Activated naive CD4-positive, alpha-beta T cell treated with anti-CD3 and anti-CD28 coated beads, Interleukin-2, amount 10 ng/mL, durations not matched to agents 7 days and 5 days (primary cell): ENCODE measurements around the gene ILF2.
"Not testable (repeated sequence)": the region's sequence is repeated elsewhere in the genome, so short reads cannot be mapped to it uniquely, and the experiment has no call there.

Source experiments
- CTCF ChIA-PET: fragments of 350-600 bp; sonication (Branson Sonifier 250); formaldehyde crosslinking; loops from one replicate; lab custom pipeline; 2021; ENCODE audit warnings: antibody characterized with exemption; lab: Charles Lee
- DNase-seq: peaks from one replicate; pipeline ENCODE4 v3.0.0-alpha.2; 2020
- H3K27ac Mint-ChIP-seq: one replicate; pipeline ENCODE4 v1.8.0; 2021; ENCODE audit warnings: mild to moderate bottlenecking, moderate library complexity, mixed read lengths
- H3K27me3 Mint-ChIP-seq: one replicate; pipeline ENCODE4 v1.8.0; 2021; ENCODE audit warnings: mild to moderate bottlenecking, mixed read lengths
- H3K36me3 Mint-ChIP-seq: one replicate; pipeline ENCODE4 v1.8.0; 2021; ENCODE audit warnings: mixed read lengths
- H3K4me1 Mint-ChIP-seq: one replicate; pipeline ENCODE4 v1.8.0; 2021; ENCODE audit warnings: mixed read lengths
- H3K4me3 Mint-ChIP-seq: one replicate; pipeline ENCODE4 v1.8.0; 2021; ENCODE audit warnings: mild to moderate bottlenecking, moderate library complexity, mixed read lengths
- H3K9me3 Mint-ChIP-seq: one replicate; pipeline ENCODE4 v1.8.0; 2021; ENCODE audit warnings: mixed read lengths

The ILF2 gene

DNA sequence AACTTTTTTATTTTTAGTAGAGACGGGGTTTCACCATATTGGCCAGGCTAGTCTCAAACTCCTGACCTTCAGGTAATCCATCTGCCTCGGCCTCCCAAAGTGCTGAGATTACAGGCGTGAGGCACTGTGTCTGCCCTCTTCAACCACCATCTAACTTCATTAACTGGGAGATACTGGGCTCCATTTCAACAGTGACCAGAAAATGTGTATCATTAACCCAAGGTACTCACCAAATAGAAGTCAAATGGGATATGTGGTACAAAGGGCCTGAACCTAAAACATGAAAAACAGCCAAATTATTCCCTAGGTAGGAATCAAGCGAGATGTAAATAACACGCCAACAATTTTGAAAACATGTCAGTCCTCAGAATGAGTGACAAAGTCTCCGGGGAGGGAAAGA, 1.2 kb downstream of the ILF2 start:
- DNase-seq, result no peak
- CTCF ChIA-PET, result interaction anchor here (2.2 kb wide), 1 partner anchor 8 kb away, joined by 6 read pairs; no protein-coding TSS in a partner anchor
- H3K36me3 Mint-ChIP-seq, result peaks cover 57% of the 10 kb centered on the region
- H3K27ac Mint-ChIP-seq, result peak overlapping the region; percentile 14
- peaks cover 37% of the 10 kb centered on the region for H3K4me1 Mint-ChIP-seq
- no peaks in the 10 kb centered on the region for H3K27me3 Mint-ChIP-seq
- H3K9me3 Mint-ChIP-seq, result no peaks in the 10 kb centered on the region
- H3K4me3 Mint-ChIP-seq, result no peak overlapping the region

DNA sequence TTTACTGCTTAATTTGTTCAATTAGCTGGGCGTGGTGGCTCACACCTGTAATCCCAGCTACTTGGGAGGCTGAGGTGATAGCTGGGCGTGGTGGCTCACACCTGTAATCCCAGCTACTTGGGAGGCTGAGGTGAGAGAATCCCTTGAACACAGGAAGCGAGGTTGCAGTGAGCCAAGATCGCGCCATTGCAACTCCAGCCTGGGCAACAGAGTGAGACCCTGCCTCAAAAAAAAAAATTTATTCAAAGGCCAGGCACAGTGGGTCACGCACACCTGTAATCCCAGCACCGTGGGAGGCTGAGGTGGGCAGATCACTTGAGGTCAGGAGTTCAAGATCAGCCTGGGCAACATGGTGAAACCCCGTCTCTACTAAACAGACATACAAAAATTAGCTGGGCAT, 2.1 kb downstream of the ILF2 start:
- H3K4me1 Mint-ChIP-seq, result peaks cover 37% of the 10 kb centered on the region
- H3K36me3 Mint-ChIP-seq, result peaks cover 63% of the 10 kb centered on the region
- H3K27me3 Mint-ChIP-seq, H3K4me3 Mint-ChIP-seq, DNase-seq, H3K9me3 Mint-ChIP-seq, H3K27ac Mint-ChIP-seq: not testable (repeated sequence)
- CTCF ChIA-PET, result interaction anchor here (0.8 to 2.2 kb wide), 2 partner anchors 9 to 158 kb away, joined by 3 to 6 read pairs; no protein-coding TSS in a partner anchor

DNA sequence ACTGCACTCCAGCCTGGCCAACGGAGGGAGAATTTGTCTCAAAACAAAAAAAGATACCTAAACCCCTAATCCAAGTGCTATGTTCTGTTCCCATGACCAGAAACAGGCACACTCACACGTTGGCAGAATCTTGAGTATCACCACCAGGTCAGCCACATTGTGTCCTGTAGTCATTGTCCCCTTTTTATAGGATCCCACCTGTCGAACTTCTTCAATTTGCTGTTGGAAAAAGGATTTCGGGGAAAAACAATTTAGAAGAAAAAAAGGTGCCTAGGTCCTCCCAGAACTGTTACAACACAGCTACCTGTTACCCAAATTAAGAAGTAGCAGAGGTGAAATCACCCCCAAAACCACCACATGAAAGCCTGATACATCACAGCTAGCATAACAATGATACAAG, 3.4 kb downstream of the ILF2 start:
- CTCF ChIA-PET, result interaction anchor here (0.8 to 2.2 kb wide), 4 partner anchors 10 to 230 kb away, joined by 3 to 6 read pairs (median 4); no protein-coding TSS in a partner anchor
- H3K36me3 Mint-ChIP-seq, result peaks cover 72% of the 10 kb centered on the region

DNA sequence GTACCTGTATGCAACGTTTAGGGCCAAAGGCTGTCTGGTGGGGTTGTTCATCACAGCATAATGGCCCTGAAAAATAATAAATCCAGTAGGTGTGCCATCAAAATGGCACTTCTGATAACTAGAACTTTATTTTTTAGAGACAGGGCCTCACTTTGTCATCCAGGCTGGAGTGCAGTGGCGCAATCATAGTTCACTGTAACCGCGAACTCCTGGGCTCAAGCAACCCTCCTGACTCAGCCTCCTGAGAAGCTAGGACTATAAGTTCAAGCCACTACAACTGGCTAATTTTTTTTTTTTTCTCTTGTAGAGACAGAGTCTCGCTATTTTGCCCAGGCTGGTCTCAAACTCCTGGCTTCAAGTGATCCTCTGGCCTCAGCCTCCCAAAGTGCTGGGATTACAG, 7.6 kb downstream of the ILF2 start:
- Mint-ChIP-seq H3K9me3 (no peaks in the 10 kb centered on the region), H3K4me1 (peaks cover 27% of the 10 kb centered on the region), H3K36me3 (peaks cover 69% of the 10 kb centered on the region), H3K4me3 (no peak overlapping the region), H3K27me3 (no peaks in the 10 kb centered on the region), H3K27ac (no peak overlapping the region)
- CTCF ChIA-PET, result no interaction called here
- DNase-seq, result no peak

More for the DNA sequence above, 3.4 kb downstream of the ILF2 start:
- Mint-ChIP-seq H3K9me3 (no peaks in the 10 kb centered on the region), H3K27ac (no peak overlapping the region), H3K27me3 (no peaks in the 10 kb centered on the region), H3K4me1 (peaks cover 35% of the 10 kb centered on the region), H3K4me3 (no peak overlapping the region)
- DNase-seq, result no peak

DNA sequence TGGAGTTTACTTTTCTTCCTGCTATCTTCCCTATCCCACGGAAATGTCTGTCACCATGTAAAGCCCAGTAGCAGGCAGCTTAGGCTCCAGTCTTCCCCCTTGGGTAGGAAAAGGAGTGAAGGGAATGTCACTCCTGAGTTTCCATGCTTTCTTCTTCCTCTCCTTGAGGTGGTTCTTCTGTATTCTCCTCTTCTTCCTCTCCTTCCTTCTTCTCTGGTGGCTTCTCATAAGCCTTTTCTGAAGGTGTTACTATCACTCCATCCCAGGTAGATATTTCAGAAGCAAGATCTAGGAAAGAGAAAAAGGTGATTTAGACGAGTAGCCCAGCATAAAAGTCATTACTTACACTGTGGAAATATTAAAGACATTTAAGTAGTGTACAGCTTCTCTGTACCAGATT, 8.5 kb downstream of the ILF2 start:
- Mint-ChIP-seq H3K4me1 (peaks cover 20% of the 10 kb centered on the region), H3K9me3 (no peaks in the 10 kb centered on the region), H3K27me3 (no peaks in the 10 kb centered on the region), H3K27ac (no peak overlapping the region), H3K4me3 (no peak overlapping the region), H3K36me3 (peaks cover 59% of the 10 kb centered on the region)
- no peak for DNase-seq
- CTCF ChIA-PET, result interaction anchor here (1.1 kb wide), 1 partner anchor 324 kb away, joined by 3 read pairs; the partner anchor contains the start of gene RAB13

DNA sequence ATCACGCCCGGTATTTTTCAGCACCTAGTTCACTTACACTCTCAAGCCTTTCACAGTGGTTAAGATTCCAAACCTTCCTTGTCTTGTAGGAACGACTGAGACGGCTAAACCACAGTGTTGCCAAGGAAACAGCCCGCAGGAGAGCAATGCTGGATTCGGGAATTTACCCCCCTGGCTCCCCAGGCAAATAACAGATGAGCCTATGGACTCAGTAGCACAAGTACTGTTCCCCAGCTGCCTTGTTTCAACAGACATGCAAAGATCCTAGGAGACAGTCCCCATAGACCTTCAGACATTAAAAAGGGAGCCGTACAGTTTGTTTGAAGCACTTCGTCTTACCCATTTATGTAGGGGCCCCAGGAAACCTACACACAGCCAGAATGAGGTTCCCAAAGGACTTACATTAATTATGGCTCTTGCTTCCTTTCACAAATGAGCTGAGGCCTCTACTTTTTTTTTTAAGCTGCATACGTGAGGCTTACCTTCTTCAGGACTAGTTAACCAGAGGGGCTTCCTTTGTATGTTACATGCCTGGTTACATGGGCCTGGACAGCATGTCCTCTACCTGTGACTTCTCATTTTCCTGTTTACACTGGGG, 9.6 kb downstream of the ILF2 start:
- peaks cover 20% of the 10 kb centered on the region for H3K4me1 Mint-ChIP-seq
- H3K4me3 Mint-ChIP-seq, result no peak overlapping the region
- H3K9me3 Mint-ChIP-seq, result no peaks in the 10 kb centered on the region
- CTCF ChIA-PET, result interaction anchor here (1.1 to 1.2 kb wide), 2 partner anchors 128 to 325 kb away, joined by 3 to 4 read pairs; partner anchors contain the start of gene RAB13
- peaks cover 49% of the 10 kb centered on the region for H3K36me3 Mint-ChIP-seq
- no peaks in the 10 kb centered on the region for H3K27me3 Mint-ChIP-seq
- no peak for DNase-seq
- H3K27ac Mint-ChIP-seq, result no peak overlapping the region

DNA sequence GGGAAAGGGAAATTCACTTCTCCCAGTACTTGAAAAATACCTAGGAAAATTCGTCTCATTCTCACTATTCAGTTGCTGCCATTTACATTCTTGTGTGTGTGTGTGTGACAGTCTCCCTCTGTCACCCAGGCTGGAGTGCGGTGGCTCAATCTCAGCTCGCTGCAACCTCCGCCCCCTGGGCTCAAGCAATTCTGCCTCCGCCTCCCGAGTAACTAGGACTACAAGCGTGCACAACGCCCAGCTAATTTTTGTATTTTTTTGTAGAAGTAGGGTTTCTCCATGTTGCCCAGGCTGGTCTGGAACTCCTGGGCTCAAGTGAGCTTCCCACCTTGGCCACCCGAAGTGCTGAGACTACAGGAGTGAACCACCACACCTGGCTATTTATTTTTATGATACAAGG, 11.1 kb downstream of the ILF2 start:
- DNase-seq, result no peak
- Mint-ChIP-seq H3K36me3 (peaks cover 34% of the 10 kb centered on the region), H3K9me3 (no peaks in the 10 kb centered on the region), H3K4me3 (peak overlapping the region; percentile 97), H3K27me3 (no peaks in the 10 kb centered on the region), H3K4me1 (peaks cover 21% of the 10 kb centered on the region), H3K27ac (peak overlapping the region; percentile 42)
- CTCF ChIA-PET, result interaction anchor here (0.6 to 2.2 kb wide), 4 partner anchors 16 to 307 kb away, joined by 3 to 9 read pairs (median 3); no protein-coding TSS in a partner anchor

DNA sequence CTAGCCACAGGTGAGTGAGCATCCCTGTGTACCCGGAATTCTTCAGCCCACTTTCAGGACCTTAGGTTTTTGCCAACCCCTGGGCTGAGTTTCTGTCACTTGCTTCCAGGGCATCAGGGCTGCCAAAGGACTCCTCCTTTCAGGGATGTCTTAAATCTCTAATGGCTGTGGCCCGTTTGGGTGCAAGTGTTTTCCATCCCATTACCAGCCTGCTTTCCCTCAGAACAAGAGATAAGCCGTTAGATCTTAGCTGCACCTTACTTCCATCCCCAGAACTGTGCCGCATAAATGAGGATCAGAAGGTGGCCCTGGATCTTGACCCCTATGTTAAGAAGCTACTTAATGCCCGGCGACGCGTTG, 11.6 kb downstream of the ILF2 start:
- Mint-ChIP-seq H3K4me1 (peaks cover 21% of the 10 kb centered on the region), H3K9me3 (no peaks in the 10 kb centered on the region), H3K36me3 (peaks cover 32% of the 10 kb centered on the region), H3K27me3 (no peaks in the 10 kb centered on the region), H3K27ac (peak overlapping the region; percentile 91), H3K4me3 (peak overlapping the region; percentile 97)
- no peak for DNase-seq
- CTCF ChIA-PET, result interaction anchor here (0.9 to 2.2 kb wide), 2 partner anchors 148 to 307 kb away, joined by 3 to 9 read pairs; no protein-coding TSS in a partner anchor

DNA sequence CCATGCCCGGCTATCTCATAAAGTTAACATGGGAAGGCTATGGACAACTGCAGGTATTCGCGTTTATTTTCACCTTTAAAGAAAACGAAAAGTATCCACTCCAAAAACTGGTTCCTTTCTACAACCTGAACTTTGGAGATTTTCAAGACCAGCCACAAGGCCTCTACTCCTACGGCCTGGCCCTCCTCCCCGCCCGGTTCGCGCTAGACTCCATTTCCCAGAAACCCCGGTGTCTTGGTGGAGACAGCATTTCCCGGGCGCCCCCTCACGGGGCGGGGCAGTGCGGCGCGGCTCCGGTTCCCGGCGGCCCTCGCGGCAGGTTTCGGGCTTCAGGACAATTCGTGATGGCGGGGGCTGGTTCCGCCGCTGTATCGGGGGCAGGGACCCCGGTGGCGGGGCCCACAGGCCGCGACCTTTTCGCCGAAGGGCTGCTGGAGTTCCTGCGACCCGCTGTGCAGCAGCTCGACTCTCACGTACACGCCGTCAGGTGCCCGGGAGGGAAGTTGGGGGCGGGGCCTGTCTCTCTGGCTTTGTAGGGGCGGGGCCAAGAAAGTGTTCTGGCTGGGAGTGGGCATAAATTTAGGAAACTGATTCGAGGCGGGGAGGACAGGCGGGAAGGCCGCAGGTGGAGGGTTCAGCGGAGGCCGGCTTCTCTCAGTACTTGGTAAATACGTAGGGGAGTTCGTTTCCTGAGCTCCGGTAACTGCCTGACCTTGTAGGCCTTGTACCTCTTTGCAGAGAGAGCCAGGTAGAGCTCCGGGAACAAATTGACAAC, 12.2 kb downstream of the ILF2 start, which contains the start of gene SNAPIN:
Gene SNAPIN, plus strand, starts transcription at position 304 of the 775 bp plus-strand sequence. Its CDS starts 41 bp downstream, at position 345.
- Mint-ChIP-seq H3K4me1 (peaks cover 21% of the 10 kb centered on the region), H3K4me3 (peak within 1 kb of the TSS; percentile 97), H3K27ac (peak within 1 kb of the TSS; percentile 91), H3K36me3 (peaks cover 28% of the 10 kb centered on the region), H3K27me3 (no peaks in the 10 kb centered on the region), H3K9me3 (no peaks in the 10 kb centered on the region)
- CTCF ChIA-PET, result interaction anchor here (0.9 to 2.2 kb wide), 2 partner anchors 148 to 306 kb away, joined by 3 to 9 read pairs; no protein-coding TSS in a partner anchor
- peak; percentile 95 for DNase-seq

DNA sequence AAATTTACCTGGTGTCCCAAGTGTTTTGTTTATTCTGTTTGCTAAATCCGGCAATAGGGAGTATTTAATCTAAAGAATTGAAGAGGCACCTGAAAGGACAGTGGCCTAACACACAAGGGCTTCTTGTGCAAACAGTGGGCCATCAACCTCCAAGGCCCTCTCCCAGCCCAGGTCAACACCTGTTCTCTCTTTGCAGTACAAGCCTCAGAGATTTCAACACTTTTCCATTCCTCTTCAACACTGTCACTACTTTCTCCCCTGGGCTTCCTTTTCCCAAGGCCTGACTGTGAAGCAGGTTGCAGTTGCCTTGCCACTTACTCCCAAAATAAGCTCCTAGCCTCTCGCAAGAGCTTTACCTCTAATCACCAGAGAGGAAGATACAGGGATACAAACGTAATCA, 15.5 kb downstream of the ILF2 start:
- Mint-ChIP-seq H3K36me3 (peaks cover 5% of the 10 kb centered on the region), H3K4me1 (peaks cover 18% of the 10 kb centered on the region), H3K27me3 (no peaks in the 10 kb centered on the region), H3K27ac (no peak overlapping the region), H3K4me3 (no peak overlapping the region), H3K9me3 (no peaks in the 10 kb centered on the region)
- CTCF ChIA-PET, result interaction anchor here (1.0 kb wide), 1 partner anchor 83 kb away, joined by 3 read pairs; no protein-coding TSS in a partner anchor
- no peak for DNase-seq

DNA sequence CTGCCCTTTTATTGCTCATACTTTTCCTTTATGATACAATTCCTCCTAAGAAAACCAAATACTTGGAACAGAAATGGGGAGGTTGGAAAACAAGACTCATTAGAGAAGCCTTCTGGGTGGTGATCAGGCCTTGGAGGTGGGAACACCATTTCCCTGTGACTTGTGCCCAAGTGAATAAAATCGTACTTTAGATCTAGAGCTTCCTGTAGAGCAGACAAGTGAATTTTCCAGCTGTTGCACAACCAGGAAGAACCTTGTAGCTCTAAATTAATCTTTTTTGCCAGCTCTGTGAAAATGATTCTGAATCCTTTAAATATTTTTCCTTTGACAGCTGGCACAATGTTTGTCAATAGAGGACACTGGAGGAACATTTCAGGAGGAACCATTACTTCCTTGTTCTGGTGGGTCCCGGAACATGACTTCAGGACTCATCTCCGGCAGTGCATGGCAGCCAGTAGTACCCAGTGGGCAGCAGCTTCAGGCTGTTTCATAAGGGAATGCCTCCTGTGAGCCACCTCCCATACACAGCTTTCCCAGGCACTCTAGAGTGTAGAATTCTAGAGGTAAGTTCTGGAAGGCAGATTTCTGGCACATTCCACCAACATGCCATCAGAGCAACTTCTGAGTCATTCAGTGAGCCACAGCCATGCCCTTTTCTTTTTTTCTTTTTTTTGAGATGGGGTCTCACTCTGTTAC, 17.8 kb downstream of the ILF2 start:
- no peak overlapping the region for H3K4me3 Mint-ChIP-seq
- peaks cover 28% of the 10 kb centered on the region for H3K4me1 Mint-ChIP-seq
- no peaks in the 10 kb centered on the region for H3K9me3 Mint-ChIP-seq
- CTCF ChIA-PET, result no interaction called here
- DNase-seq, result no peak
- no peaks in the 10 kb centered on the region for H3K27me3 Mint-ChIP-seq
- no peak overlapping the region for H3K27ac Mint-ChIP-seq
- peaks cover 6% of the 10 kb centered on the region for H3K36me3 Mint-ChIP-seq

DNA sequence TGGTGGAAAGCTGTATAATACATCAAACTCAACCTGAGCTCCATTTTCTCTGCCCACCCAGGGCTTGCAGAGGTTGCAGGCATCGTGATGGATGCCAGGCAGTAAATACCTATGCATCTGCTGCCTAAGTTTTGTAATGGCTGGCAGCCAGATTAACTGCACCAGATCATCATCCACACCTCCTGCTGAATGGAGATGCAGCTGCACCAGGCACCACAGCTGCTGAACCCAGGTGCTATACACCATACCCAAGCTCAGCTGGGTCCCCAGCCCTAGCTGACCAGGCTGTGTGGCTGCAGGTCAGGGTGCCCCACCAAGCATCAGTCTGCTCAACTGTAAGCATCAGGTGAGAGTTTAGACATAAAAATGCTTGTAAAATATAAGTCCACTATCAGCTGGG, 19.0 kb downstream of the ILF2 start:
- H3K9me3 Mint-ChIP-seq, result no peaks in the 10 kb centered on the region
- DNase-seq, result no peak
- CTCF ChIA-PET, result no interaction called here
- H3K4me1 Mint-ChIP-seq, result peaks cover 35% of the 10 kb centered on the region
- H3K27ac Mint-ChIP-seq, result no peak overlapping the region
- H3K27me3 Mint-ChIP-seq, result no peaks in the 10 kb centered on the region
- H3K36me3 Mint-ChIP-seq, result peaks cover 15% of the 10 kb centered on the region
- no peak overlapping the region for H3K4me3 Mint-ChIP-seq

DNA sequence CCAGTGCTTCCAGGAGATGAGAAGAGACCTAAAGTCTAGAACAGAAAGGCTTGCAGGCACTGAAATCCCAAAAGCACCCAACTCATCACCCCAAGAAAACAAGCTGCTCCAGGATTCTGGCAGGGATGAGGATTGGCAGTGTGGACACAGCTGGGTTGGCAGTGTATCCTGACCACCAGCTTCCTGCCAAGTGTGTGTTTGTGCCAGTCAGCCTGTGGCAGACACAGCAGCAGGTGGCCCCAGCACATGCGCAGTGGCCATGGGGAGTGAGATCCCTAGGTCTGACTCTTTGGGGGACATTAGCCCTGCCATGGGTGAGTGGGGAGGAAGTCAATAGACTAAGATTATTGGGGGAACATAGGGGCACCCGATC, 20.9 kb downstream of the ILF2 start:
- no peak for DNase-seq
- H3K4me1 Mint-ChIP-seq, result peaks cover 52% of the 10 kb centered on the region
- H3K27ac Mint-ChIP-seq, result peak overlapping the region; percentile 89
- H3K9me3 Mint-ChIP-seq, result no peaks in the 10 kb centered on the region
- CTCF ChIA-PET, result interaction anchor here (0.8 to 1.4 kb wide), 2 partner anchors 86 to 118 kb away, joined by 3 to 5 read pairs; no protein-coding TSS in a partner anchor
- H3K36me3 Mint-ChIP-seq, result peaks cover 33% of the 10 kb centered on the region
- H3K27me3 Mint-ChIP-seq, result no peaks in the 10 kb centered on the region
- H3K4me3 Mint-ChIP-seq, result no peak overlapping the region
